Measurements from ENCODE around the gene ANKRD18A. TPM values are rescaled to one million over a fixed set of nuclear protein-coding genes. Genes with fewer than 3 reads are reported as not detected.

Gene ANKRD18A
- total and polyA plus RNA-seq, 2 of the 13 experiments (the other 11 are each of a cell fraction or from before 2014, with no cell fraction given): 5.9 to 7.6 TPM

- H3K27ac ChIP-seq (ENCODE audit: extremely low read length, insufficient read depth, low read length): no peak overlapping the region
- POLR2A ChIA-PET: no interaction called here
- intact Hi-C loops (cut with micrococcal nuclease; ENCODE audit: unreplicated experiment): no loop called here
- H3K36me3 ChIP-seq (replicated peaks in 1 of 2; ENCODE audit: control insufficient read depth in 1 of 2, insufficient read depth in 2 of 2, low read length in 2 of 2): no peaks in the 10 kb centered on the region
- no peak overlapping the region for H3K4me2 ChIP-seq (ENCODE audit: low read depth, low read length)
- CTCF ChIA-PET (ENCODE audit: low intra/inter-chr PET ratio, low total read pairs): no interaction called here
- ATAC-seq (no peak), DNase-seq (ENCODE audit: low spot score) (no peak), FAIRE-seq (no peak)
- in situ Hi-C loops (cut with HindIII; ENCODE audit: extremely low pct_ligation_motif_present, low pct_unique_long_range_greater_than_20kb): no loop called here
- H3K4me3 ChIP-seq (replicated peaks in 1 of 3; ENCODE audit: insufficient read depth in 1 of 3, low read depth in 2 of 3, low read length in 3 of 3): no peak overlapping the region
- no peak overlapping the region for H3K9ac ChIP-seq (ENCODE audit: insufficient read depth, low read depth, low read length)
- H3K79me2 ChIP-seq (ENCODE audit: insufficient read depth, low read length): no peaks in the 10 kb centered on the region
- H3K27me3 ChIP-seq (ENCODE audit: control insufficient read depth in 1 of 2, insufficient read depth in 2 of 2, low read length in 2 of 2): peaks cover 2 to 25% of the 10 kb centered on the region in 2 experiments; a peak in 3 of 5 replicates
- BruUV-seq (replicated peaks): no TSS peak
- H4K20me1 ChIP-seq (ENCODE audit: insufficient read depth, low read length): no peaks in the 10 kb centered on the region
- no peak overlapping the region for H2AFZ ChIP-seq (ENCODE audit: low read length)
- H3K4me1 ChIP-seq (ENCODE audit: insufficient read depth, low read length): no peaks in the 10 kb centered on the region
- WGBS (ENCODE audit: low lambda C conversion rate): 22% methylated on average over 6 of the region's 8 CpGs
- H3K9me3 ChIP-seq (ENCODE audit: low read length): no peaks in the 10 kb centered on the region
- TF ChIP-seq LCORL (IDR thresholded peaks at IDR 0.05) (no peak), LCORL (CRISPR knock-in tag; IDR thresholded peaks at IDR 0.05) (no peak), ZNF546 (CRISPR knock-in tag; conservative IDR thresholded peaks at IDR 0.05) (no peak), SMARCE1 (IDR thresholded peaks at IDR 0.05; ENCODE audit: borderline replicate concordance) (no peak), GTF2F1 (IDR thresholded peaks at IDR 0.05; ENCODE audit: low read length) (no peak), ZNF142 (CRISPR knock-in tag; IDR thresholded peaks at IDR 0.05) (no peak), TAF1 (CRISPR knock-in tag; IDR thresholded peaks at IDR 0.05) (no peak), ZNF574 (CRISPR knock-in tag; IDR thresholded peaks at IDR 0.05) (no peak), FOXK1 (CRISPR knock-in tag; IDR thresholded peaks at IDR 0.05; ENCODE audit: borderline replicate concordance, low read depth) (no peak)
Observed at GRCh38 chr9:38649731-38650363, 29.5 kb upstream of the ANKRD18A start.
